NOMO-1 treated with dmso at 0.1 percent for 144 hours (cell line): ENCODE measurements around the gene MEDAG.

Source experiments
- DNase-seq: peaks from one replicate; lab custom pipeline; 2025; ENCODE audit not compliant: unreplicated experiment; lab: John Stamatoyannopoulos, UW

Gene MEDAG

GRCh38 chr13:30872685-30873461 lies 33.2 kb upstream of the MEDAG start:
- DNase-seq: peak; percentile 4

GRCh38 chr13:30873499-30873898 lies 32.6 kb upstream of the MEDAG start:
- no peak for DNase-seq

- no peak for DNase-seq
These were observed 32.0 kb upstream of the MEDAG start for GRCh38 chr13:30874111-30874510.

- DNase-seq: no peak
These were observed 31.5 kb upstream of the MEDAG start for GRCh38 chr13:30874561-30874960.

- no peak for DNase-seq
These were observed 28.7 kb upstream of the MEDAG start for GRCh38 chr13:30877335-30877734.

- no peak for DNase-seq
These were observed 25.8 kb upstream of the MEDAG start for GRCh38 chr13:30880151-30880855.

- no peak for DNase-seq
These were observed 25.3 kb upstream of the MEDAG start for GRCh38 chr13:30880856-30881155.

GRCh38 chr13:30881191-30881651 lies 24.9 kb upstream of the MEDAG start:
- no peak for DNase-seq

- DNase-seq: no peak
These were observed 23.8 kb upstream of the MEDAG start for GRCh38 chr13:30882026-30882850.

- no peak for DNase-seq
These were observed 22.9 kb upstream of the MEDAG start for GRCh38 chr13:30882996-30883766.

- no peak for DNase-seq
These were observed 21.5 kb upstream of the MEDAG start for GRCh38 chr13:30884543-30884942.

- DNase-seq: no peak
These were observed 16.8 kb upstream of the MEDAG start for GRCh38 chr13:30889196-30889690.

GRCh38 chr13:30892966-30893365 lies 13.1 kb upstream of the MEDAG start:
- DNase-seq: no peak

- no peak for DNase-seq
These were observed 10.3 kb upstream of the MEDAG start for GRCh38 chr13:30895773-30896172.

- no peak for DNase-seq
These were observed 8.0 kb upstream of the MEDAG start for GRCh38 chr13:30898070-30898469.

- no peak for DNase-seq
These were observed 7.3 kb upstream of the MEDAG start for GRCh38 chr13:30898678-30899241.

GRCh38 chr13:30900436-30900835 lies 5.6 kb upstream of the MEDAG start:
- DNase-seq: no peak

- DNase-seq: no peak
These were observed 4.9 kb upstream of the MEDAG start for GRCh38 chr13:30900952-30901749.

GRCh38 chr13:30904043-30904442 lies 2.0 kb upstream of the MEDAG start:
- no peak for DNase-seq
